Esophagus squamous epithelium (tissue), 4 donors: Measurements from ENCODE around the gene CALY.

Experiments
- POLR2A ChIP-seq, 4 donors: fragments of 450-650 bp; IDR thresholded peaks; one replicate each; pipeline ENCODE4 v1.6.1; 2017; ENCODE audit warnings: antibody characterized with exemption in 4 of 4, mild to moderate bottlenecking in 4 of 4, moderate library complexity in 3 of 4
- TF ChIP-seq, protein P1 (sequence below), 6 experiments: fragments of 450-650 bp in 4 of 6; fragments of 200-600 bp in 2 of 6; sonication (generic) in 2 of 6; IDR thresholded peaks; one replicate each; pipeline ENCODE4 v1.5.1; 2016 to 2019; ENCODE audit warnings: antibody characterized with exemption in 6 of 6, mild to moderate bottlenecking in 4 of 6, moderate library complexity in 4 of 6

DNA sequence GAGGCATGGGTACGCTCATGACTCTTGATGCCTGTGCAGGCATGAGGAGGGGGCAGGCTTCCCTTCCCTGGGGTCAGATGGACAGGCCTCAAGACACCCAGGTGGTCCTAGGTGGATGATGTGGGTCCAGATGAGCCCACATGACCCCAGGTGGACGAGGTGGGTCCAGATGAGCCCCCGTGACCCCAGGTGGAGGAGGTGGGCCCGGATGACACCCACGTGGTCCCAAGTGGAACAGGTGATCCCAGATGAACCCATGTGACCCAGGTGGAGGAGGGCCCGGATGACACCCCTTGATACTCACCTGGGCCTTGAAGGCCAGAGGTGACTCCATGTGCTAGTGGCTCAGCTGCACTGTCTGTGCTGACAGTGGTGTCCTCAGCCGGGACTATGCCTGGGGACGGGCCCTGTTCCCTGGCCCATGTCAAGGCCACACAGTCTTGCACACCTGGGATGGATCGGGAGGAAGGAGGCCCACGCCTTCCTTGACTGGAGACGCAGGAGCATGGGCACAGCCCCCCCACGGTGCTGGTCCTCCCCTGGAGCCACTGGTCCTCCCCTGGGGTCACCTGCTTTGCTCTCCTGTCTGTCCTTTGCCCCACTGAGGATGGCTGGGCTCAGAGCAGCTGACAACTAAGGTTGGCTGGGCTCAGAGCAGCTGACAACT is 13.7 kb upstream of the CALY start:
- TF ChIP-seq, protein P1, sequence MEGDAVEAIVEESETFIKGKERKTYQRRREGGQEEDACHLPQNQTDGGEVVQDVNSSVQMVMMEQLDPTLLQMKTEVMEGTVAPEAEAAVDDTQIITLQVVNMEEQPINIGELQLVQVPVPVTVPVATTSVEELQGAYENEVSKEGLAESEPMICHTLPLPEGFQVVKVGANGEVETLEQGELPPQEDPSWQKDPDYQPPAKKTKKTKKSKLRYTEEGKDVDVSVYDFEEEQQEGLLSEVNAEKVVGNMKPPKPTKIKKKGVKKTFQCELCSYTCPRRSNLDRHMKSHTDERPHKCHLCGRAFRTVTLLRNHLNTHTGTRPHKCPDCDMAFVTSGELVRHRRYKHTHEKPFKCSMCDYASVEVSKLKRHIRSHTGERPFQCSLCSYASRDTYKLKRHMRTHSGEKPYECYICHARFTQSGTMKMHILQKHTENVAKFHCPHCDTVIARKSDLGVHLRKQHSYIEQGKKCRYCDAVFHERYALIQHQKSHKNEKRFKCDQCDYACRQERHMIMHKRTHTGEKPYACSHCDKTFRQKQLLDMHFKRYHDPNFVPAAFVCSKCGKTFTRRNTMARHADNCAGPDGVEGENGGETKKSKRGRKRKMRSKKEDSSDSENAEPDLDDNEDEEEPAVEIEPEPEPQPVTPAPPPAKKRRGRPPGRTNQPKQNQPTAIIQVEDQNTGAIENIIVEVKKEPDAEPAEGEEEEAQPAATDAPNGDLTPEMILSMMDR (IDR thresholded peaks at IDR 0.05) = no peak
- no peak for TF ChIP-seq POLR2A (IDR thresholded peaks at IDR 0.05)
